Measurements from ENCODE around the gene LBR. TPM values are rescaled to one million over a fixed set of nuclear protein-coding genes. Genes with fewer than 3 reads are reported as not detected.
A peak's percentile ranks its signal among the peaks of the same experiment; 100 is the strongest.

LBR gene
- total and polyA plus RNA-seq, 4 donors: 14.3 to 201 (median 22.6) TPM

- Histone ChIP-seq H3K9me3 (ENCODE audit: control insufficient read depth in 4 of 4, low read length in 3 of 4) (no peaks in the 10 kb centered on the region), H3K27ac (ENCODE audit: low read depth in 1 of 2, low read length in 2 of 2) (no peak overlapping the region), H3K4me3 (ENCODE audit: low read depth in 1 of 3, low read length in 3 of 3) (no peak overlapping the region), H3K27me3 (ENCODE audit: control insufficient read depth in 4 of 4, insufficient read depth in 4 of 4, low read length in 3 of 4) (no peaks in the 10 kb centered on the region), H3K9ac (ENCODE audit: low read depth in 1 of 2, low read length in 2 of 2) (no peak overlapping the region), H3K4me1 (ENCODE audit: control insufficient read depth in 4 of 4, insufficient read depth in 4 of 4, low read length in 3 of 4) (peaks cover 5 to 11% (median 6%) of the 10 kb centered on the region in 4 donors), H3K36me3 (ENCODE audit: control insufficient read depth in 4 of 4, insufficient read depth in 3 of 4, low read depth in 1 of 4, low read length in 3 of 4) (peaks cover 9 to 37% (median 14%) of the 10 kb centered on the region in 4 donors)
- TF ChIP-seq SP1 (IDR thresholded peaks at IDR 0.05): peak; percentile 24
- no peak for TF ChIP-seq JUND (IDR thresholded peaks at IDR 0.05)
- TF ChIP-seq HNF4G (IDR thresholded peaks at IDR 0.05): no peak
- TF ChIP-seq, protein P1, sequence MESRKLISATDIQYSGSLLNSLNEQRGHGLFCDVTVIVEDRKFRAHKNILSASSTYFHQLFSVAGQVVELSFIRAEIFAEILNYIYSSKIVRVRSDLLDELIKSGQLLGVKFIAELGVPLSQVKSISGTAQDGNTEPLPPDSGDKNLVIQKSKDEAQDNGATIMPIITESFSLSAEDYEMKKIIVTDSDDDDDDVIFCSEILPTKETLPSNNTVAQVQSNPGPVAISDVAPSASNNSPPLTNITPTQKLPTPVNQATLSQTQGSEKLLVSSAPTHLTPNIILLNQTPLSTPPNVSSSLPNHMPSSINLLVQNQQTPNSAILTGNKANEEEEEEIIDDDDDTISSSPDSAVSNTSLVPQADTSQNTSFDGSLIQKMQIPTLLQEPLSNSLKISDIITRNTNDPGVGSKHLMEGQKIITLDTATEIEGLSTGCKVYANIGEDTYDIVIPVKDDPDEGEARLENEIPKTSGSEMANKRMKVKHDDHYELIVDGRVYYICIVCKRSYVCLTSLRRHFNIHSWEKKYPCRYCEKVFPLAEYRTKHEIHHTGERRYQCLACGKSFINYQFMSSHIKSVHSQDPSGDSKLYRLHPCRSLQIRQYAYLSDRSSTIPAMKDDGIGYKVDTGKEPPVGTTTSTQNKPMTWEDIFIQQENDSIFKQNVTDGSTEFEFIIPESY (IDR thresholded peaks at IDR 0.05): no peak
- no peak for TF ChIP-seq FOXA2 (IDR thresholded peaks at IDR 0.05)
- no peak for TF ChIP-seq TAF1 (conservative IDR thresholded peaks at IDR 0.05)
- peak; percentile 17 to 33 for TF ChIP-seq RXRA (IDR thresholded peaks at IDR 0.05)
- TF ChIP-seq, protein P2, sequence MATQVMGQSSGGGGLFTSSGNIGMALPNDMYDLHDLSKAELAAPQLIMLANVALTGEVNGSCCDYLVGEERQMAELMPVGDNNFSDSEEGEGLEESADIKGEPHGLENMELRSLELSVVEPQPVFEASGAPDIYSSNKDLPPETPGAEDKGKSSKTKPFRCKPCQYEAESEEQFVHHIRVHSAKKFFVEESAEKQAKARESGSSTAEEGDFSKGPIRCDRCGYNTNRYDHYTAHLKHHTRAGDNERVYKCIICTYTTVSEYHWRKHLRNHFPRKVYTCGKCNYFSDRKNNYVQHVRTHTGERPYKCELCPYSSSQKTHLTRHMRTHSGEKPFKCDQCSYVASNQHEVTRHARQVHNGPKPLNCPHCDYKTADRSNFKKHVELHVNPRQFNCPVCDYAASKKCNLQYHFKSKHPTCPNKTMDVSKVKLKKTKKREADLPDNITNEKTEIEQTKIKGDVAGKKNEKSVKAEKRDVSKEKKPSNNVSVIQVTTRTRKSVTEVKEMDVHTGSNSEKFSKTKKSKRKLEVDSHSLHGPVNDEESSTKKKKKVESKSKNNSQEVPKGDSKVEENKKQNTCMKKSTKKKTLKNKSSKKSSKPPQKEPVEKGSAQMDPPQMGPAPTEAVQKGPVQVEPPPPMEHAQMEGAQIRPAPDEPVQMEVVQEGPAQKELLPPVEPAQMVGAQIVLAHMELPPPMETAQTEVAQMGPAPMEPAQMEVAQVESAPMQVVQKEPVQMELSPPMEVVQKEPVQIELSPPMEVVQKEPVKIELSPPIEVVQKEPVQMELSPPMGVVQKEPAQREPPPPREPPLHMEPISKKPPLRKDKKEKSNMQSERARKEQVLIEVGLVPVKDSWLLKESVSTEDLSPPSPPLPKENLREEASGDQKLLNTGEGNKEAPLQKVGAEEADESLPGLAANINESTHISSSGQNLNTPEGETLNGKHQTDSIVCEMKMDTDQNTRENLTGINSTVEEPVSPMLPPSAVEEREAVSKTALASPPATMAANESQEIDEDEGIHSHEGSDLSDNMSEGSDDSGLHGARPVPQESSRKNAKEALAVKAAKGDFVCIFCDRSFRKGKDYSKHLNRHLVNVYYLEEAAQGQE (IDR thresholded peaks at IDR 0.05): no peak
- no peak for TF ChIP-seq YY1 (IDR thresholded peaks at IDR 0.05)
- TF ChIP-seq GABPA (IDR thresholded peaks at IDR 0.05 in 1 of 2, conservative IDR thresholded peaks at IDR 0.05 in 1 of 2): no peak
- TF ChIP-seq, protein P3, sequence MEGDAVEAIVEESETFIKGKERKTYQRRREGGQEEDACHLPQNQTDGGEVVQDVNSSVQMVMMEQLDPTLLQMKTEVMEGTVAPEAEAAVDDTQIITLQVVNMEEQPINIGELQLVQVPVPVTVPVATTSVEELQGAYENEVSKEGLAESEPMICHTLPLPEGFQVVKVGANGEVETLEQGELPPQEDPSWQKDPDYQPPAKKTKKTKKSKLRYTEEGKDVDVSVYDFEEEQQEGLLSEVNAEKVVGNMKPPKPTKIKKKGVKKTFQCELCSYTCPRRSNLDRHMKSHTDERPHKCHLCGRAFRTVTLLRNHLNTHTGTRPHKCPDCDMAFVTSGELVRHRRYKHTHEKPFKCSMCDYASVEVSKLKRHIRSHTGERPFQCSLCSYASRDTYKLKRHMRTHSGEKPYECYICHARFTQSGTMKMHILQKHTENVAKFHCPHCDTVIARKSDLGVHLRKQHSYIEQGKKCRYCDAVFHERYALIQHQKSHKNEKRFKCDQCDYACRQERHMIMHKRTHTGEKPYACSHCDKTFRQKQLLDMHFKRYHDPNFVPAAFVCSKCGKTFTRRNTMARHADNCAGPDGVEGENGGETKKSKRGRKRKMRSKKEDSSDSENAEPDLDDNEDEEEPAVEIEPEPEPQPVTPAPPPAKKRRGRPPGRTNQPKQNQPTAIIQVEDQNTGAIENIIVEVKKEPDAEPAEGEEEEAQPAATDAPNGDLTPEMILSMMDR (IDR thresholded peaks at IDR 0.05; ENCODE audit: low read depth, low read length, missing input control): no peak
- TF ChIP-seq MAX (IDR thresholded peaks at IDR 0.05): no peak
- no peak for TF ChIP-seq ATF3 (IDR thresholded peaks at IDR 0.05)
- no peak for TF ChIP-seq FOXA1 (IDR thresholded peaks at IDR 0.05)
- no peak for TF ChIP-seq EGR1 (IDR thresholded peaks at IDR 0.05; ENCODE audit: low read depth in 2 of 2)
- TF ChIP-seq HNF4A (conservative IDR thresholded peaks at IDR 0.05): peak; percentile 55 to 72
- no peak for TF ChIP-seq RAD21 (IDR thresholded peaks at IDR 0.05)
- no peak for TF ChIP-seq NR2F2 (IDR thresholded peaks at IDR 0.05)
- WGBS: 68% methylated on average over 4 of the region's 4 CpGs
- DNase-seq (ENCODE audit: low spot score): no peak
Observed at GRCh38 chr1:225408249-225408648, 19.6 kb downstream of the LBR start.

Data from liver (tissue), 9 donors.